Measurements from ENCODE around the gene SMARCC2. TPM values are rescaled to one million over a fixed set of nuclear protein-coding genes. Genes with fewer than 3 reads are reported as not detected.

Gene SMARCC2
- total RNA-seq, 2 experiments from 2014 or later = 79.3 to 87.9 TPM

- H3K27ac Mint-ChIP-seq = peak overlapping the region; percentile 91
- POLR2A ChIA-PET = interaction anchor here (0.6 to 5.7 kb wide), 21 partner anchors 9 to 367 kb away, joined by 3 to 68 read pairs (median 5); partner anchors contain the start of genes ANKRD52, COQ10A, ESYT1 and MYL6
- H3K4me1 Mint-ChIP-seq (ENCODE audit: low read depth) = peaks cover 37% of the 10 kb centered on the region
- intact Hi-C loops (cut with micrococcal nuclease) = loop anchor here (2.0 kb wide), 1 partner anchor 69 kb away; the partner anchor contains the start of gene ZC3H10
- peak overlapping the region; percentile 92 for H3K4me3 Mint-ChIP-seq
- peaks cover 2% of the 10 kb centered on the region for H3K27me3 Mint-ChIP-seq
- ATAC-seq (no peak), DNase-seq (no peak)
- peaks cover 36% of the 10 kb centered on the region for H3K36me3 Mint-ChIP-seq (ENCODE audit: low read depth)
- no peaks in the 10 kb centered on the region for H3K9me3 Mint-ChIP-seq
- no peak for TF ChIP-seq CTCF (IDR thresholded peaks at IDR 0.05)
- CTCF ChIA-PET = interaction anchor here (0.8 to 5.8 kb wide), 18 partner anchors 7 to 172 kb away, joined by 3 to 110 read pairs (median 6); partner anchors contain the start of genes CNPY2, COQ10A, ERBB3 and ESYT1
These were observed 1.0 kb downstream of the SMARCC2 start for GRCh38 chr12:56188131-56188777.

- H3K4me3 Mint-ChIP-seq = peak overlapping the region; percentile 92
- intact Hi-C loops (cut with micrococcal nuclease) = no loop called here
- H3K36me3 Mint-ChIP-seq (ENCODE audit: low read depth) = peaks cover 38% of the 10 kb centered on the region
- no peaks in the 10 kb centered on the region for H3K9me3 Mint-ChIP-seq
- POLR2A ChIA-PET = interaction anchor here (0.6 to 5.7 kb wide), 10 partner anchors 12 to 357 kb away, joined by 3 to 68 read pairs (median 5); partner anchors contain the start of genes RPL41 and ZC3H10
- CTCF ChIA-PET = interaction anchor here (1.0 to 4.4 kb wide), 7 partner anchors 12 to 80 kb away, joined by 3 to 91 read pairs (median 6); partner anchors contain the start of genes COQ10A, RNF41 and ZC3H10
- ATAC-seq (no peak), DNase-seq (no peak)
- peaks cover 2% of the 10 kb centered on the region for H3K27me3 Mint-ChIP-seq
- peaks cover 30% of the 10 kb centered on the region for H3K4me1 Mint-ChIP-seq (ENCODE audit: low read depth)
- H3K27ac Mint-ChIP-seq = no peak overlapping the region
- TF ChIP-seq CTCF (IDR thresholded peaks at IDR 0.05) = no peak
These were observed 2.3 kb downstream of the SMARCC2 start for GRCh38 chr12:56186957-56187356.

- Mint-ChIP-seq H3K27ac (no peak overlapping the region), H3K4me1 (ENCODE audit: low read depth) (no peaks in the 10 kb centered on the region), H3K9me3 (no peaks in the 10 kb centered on the region), H3K4me3 (no peak overlapping the region), H3K36me3 (ENCODE audit: low read depth) (peaks cover 47% of the 10 kb centered on the region), H3K27me3 (no peaks in the 10 kb centered on the region)
- DNase-seq (no peak), ATAC-seq (no peak)
- no peak for TF ChIP-seq CTCF (IDR thresholded peaks at IDR 0.05)
- intact Hi-C loops (cut with micrococcal nuclease) = no loop called here
- CTCF ChIA-PET = interaction anchor here (0.8 to 1.4 kb wide), 3 partner anchors 11 to 59 kb away, joined by 3 to 4 read pairs (median 3); partner anchors contain the start of gene SMARCC2
- POLR2A ChIA-PET = interaction anchor here (0.6 to 1.7 kb wide), 6 partner anchors 10 to 17 kb away, joined by 3 to 9 read pairs (median 4); partner anchors contain the start of gene SMARCC2
These were observed 10.9 kb downstream of the SMARCC2 start for GRCh38 chr12:56178347-56178746.

GRCh38 chr12:56172839-56173238, 16.4 kb downstream of the SMARCC2 start:
- CTCF ChIA-PET = interaction anchor here (0.8 to 3.0 kb wide), 2 partner anchors 14 to 16 kb away, joined by 3 to 22 read pairs; partner anchors contain the start of genes MYL6 and SMARCC2
- Mint-ChIP-seq H3K9me3 (no peaks in the 10 kb centered on the region), H3K4me1 (ENCODE audit: low read depth) (no peaks in the 10 kb centered on the region), H3K36me3 (ENCODE audit: low read depth) (peaks cover 50% of the 10 kb centered on the region), H3K27me3 (no peaks in the 10 kb centered on the region), H3K4me3 (no peak overlapping the region), H3K27ac (peak overlapping the region; percentile 30)
- no peak for TF ChIP-seq CTCF (IDR thresholded peaks at IDR 0.05)
- ATAC-seq = no peak
- no peak for DNase-seq
- POLR2A ChIA-PET = interaction anchor here (0.8 to 5.4 kb wide), 4 partner anchors 8 to 21 kb away, joined by 3 to 51 read pairs (median 6); partner anchors contain the start of gene MYL6
- intact Hi-C loops (cut with micrococcal nuclease) = no loop called here

All from activated CD8-positive, alpha-beta T cell treated with anti-CD3 and anti-CD28 coated beads for 36 hours (primary cell).